ENCODE data around the gene ABCC8. TPM values are rescaled to one million over a fixed set of nuclear protein-coding genes. Genes with fewer than 3 reads are reported as not detected.

Gene ABCC8
- total and polyA plus RNA-seq, 2 experiments from 2014 or later, result 2.0 to 3.4 TPM

DNA sequence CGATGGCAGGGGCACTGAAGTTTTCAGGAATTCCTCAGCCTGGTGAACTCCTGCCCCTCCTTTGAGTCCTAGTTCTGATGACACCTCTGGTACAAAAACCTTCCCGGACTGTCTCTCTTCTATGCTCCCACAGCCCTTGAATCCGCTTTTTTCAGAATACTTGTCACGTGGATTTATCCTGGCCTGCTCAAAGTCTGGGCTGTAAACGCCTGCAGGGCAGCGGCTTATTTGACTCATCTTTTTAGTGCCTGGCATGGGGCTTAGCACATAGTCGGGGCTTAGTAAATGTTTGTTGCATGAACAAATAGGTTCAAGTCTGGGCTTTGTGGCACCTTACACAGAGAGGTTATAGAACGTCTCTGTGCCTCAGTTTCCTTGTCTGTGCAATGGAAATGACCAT, 74.8 kb downstream of the ABCC8 start:
- no peak for TF ChIP-seq CREB1 (CRISPR knock-in tag; IDR thresholded peaks at IDR 0.05; ENCODE audit: low read depth)
- no peak for TF ChIP-seq ZNF114 (CRISPR knock-in tag; IDR thresholded peaks at IDR 0.05)
- TF ChIP-seq, protein P1, sequence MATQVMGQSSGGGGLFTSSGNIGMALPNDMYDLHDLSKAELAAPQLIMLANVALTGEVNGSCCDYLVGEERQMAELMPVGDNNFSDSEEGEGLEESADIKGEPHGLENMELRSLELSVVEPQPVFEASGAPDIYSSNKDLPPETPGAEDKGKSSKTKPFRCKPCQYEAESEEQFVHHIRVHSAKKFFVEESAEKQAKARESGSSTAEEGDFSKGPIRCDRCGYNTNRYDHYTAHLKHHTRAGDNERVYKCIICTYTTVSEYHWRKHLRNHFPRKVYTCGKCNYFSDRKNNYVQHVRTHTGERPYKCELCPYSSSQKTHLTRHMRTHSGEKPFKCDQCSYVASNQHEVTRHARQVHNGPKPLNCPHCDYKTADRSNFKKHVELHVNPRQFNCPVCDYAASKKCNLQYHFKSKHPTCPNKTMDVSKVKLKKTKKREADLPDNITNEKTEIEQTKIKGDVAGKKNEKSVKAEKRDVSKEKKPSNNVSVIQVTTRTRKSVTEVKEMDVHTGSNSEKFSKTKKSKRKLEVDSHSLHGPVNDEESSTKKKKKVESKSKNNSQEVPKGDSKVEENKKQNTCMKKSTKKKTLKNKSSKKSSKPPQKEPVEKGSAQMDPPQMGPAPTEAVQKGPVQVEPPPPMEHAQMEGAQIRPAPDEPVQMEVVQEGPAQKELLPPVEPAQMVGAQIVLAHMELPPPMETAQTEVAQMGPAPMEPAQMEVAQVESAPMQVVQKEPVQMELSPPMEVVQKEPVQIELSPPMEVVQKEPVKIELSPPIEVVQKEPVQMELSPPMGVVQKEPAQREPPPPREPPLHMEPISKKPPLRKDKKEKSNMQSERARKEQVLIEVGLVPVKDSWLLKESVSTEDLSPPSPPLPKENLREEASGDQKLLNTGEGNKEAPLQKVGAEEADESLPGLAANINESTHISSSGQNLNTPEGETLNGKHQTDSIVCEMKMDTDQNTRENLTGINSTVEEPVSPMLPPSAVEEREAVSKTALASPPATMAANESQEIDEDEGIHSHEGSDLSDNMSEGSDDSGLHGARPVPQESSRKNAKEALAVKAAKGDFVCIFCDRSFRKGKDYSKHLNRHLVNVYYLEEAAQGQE (IDR thresholded peaks at IDR 0.05; ENCODE audit: unreplicated experiment), result no peak
- no peak for TF ChIP-seq JUNB (IDR thresholded peaks at IDR 0.05; ENCODE audit: unreplicated experiment)
- no peak for TF ChIP-seq POLR2AphosphoS5 (IDR thresholded peaks at IDR 0.05; ENCODE audit: low read depth)
- TF ChIP-seq, protein P2, sequence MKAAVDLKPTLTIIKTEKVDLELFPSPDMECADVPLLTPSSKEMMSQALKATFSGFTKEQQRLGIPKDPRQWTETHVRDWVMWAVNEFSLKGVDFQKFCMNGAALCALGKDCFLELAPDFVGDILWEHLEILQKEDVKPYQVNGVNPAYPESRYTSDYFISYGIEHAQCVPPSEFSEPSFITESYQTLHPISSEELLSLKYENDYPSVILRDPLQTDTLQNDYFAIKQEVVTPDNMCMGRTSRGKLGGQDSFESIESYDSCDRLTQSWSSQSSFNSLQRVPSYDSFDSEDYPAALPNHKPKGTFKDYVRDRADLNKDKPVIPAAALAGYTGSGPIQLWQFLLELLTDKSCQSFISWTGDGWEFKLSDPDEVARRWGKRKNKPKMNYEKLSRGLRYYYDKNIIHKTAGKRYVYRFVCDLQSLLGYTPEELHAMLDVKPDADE (IDR thresholded peaks at IDR 0.05), result no peak
- no peak for TF ChIP-seq EZH2phosphoT487 (IDR thresholded peaks at IDR 0.05; ENCODE audit: unreplicated experiment)
- TF ChIP-seq ZNF331 (CRISPR knock-in tag; IDR thresholded peaks at IDR 0.05; ENCODE audit: low read depth), result no peak
- Mint-ChIP-seq H3K27me3 (ENCODE audit: insufficient read depth, low read depth, poor library complexity) (peaks cover 4% of the 10 kb centered on the region), H3K36me3 (ENCODE audit: low read depth) (no peaks in the 10 kb centered on the region), H3K4me1 (peaks cover 7% of the 10 kb centered on the region; the same call in 1 of the 3 replicates), H3K27ac (no peak overlapping the region), H3K4me3 (no peak overlapping the region), H3K9me3 (no peaks in the 10 kb centered on the region)
- no peaks in the 10 kb centered on the region for H3K79me2 ChIP-seq (replicated peaks; ENCODE audit: insufficient read depth)
- H3K4me2 ChIP-seq, result no peak overlapping the region
- H3K4me3 ChIP-seq, result no peak overlapping the region
- H3K9me2 ChIP-seq (ENCODE audit: insufficient read depth), result no peaks in the 10 kb centered on the region
- H4K20me1 ChIP-seq (replicated peaks; ENCODE audit: insufficient read depth), result no peaks in the 10 kb centered on the region
- no peak overlapping the region for H2AFZ ChIP-seq
- no peak overlapping the region for H3K27ac ChIP-seq (ENCODE audit: low read depth)
- no peaks in the 10 kb centered on the region for H3K36me3 ChIP-seq (ENCODE audit: insufficient read depth)
- ATAC-seq (no peak), DNase-seq (ENCODE audit: low spot score) (no peak)
- no peaks in the 10 kb centered on the region for H3K4me1 ChIP-seq (ENCODE audit: insufficient read depth)
- H3K27me3 ChIP-seq (ENCODE audit: insufficient read depth), result no peaks in the 10 kb centered on the region
- no peaks in the 10 kb centered on the region for H3F3A ChIP-seq (replicated peaks; ENCODE audit: low read depth)

DNA sequence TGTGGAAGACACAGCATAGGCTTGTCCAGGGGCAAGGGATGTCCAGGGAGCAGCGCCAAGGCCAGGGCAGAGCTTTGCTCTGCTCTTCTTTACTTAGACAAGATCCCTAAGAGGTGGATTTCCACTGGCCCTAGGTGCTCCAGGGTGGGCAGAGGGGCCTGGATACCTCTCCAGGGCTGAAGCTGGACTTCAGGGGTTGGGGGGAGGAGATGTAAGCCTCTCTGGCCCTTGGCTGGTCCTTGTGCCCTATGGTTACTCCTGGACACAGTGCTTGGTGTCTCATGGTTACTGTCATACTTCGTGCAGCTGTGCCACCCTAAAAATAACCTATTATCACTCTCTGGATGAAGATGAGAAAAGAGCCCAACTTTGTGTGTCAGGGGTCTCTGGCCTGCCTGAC, 75.3 kb downstream of the ABCC8 start:
- H3K79me2 ChIP-seq (replicated peaks; ENCODE audit: insufficient read depth), result no peaks in the 10 kb centered on the region
- H3K27ac ChIP-seq (ENCODE audit: low read depth), result no peak overlapping the region
- Mint-ChIP-seq H3K36me3 (ENCODE audit: low read depth) (no peaks in the 10 kb centered on the region), H3K9me3 (no peaks in the 10 kb centered on the region), H3K27me3 (ENCODE audit: insufficient read depth, low read depth, poor library complexity) (peaks cover 4% of the 10 kb centered on the region), H3K4me1 (peaks cover 7% of the 10 kb centered on the region; the same call in 1 of the 3 replicates), H3K27ac (no peak overlapping the region), H3K4me3 (no peak overlapping the region)
- H3K36me3 ChIP-seq (ENCODE audit: insufficient read depth), result no peaks in the 10 kb centered on the region
- no peak overlapping the region for H2AFZ ChIP-seq
- no peak overlapping the region for H3K4me3 ChIP-seq
- ATAC-seq (no peak), DNase-seq (ENCODE audit: low spot score) (no peak)
- H3K27me3 ChIP-seq (ENCODE audit: insufficient read depth), result no peaks in the 10 kb centered on the region
- no peak overlapping the region for H3K4me2 ChIP-seq
- H3K9me2 ChIP-seq (ENCODE audit: insufficient read depth), result no peaks in the 10 kb centered on the region
- H3F3A ChIP-seq (replicated peaks; ENCODE audit: low read depth), result no peaks in the 10 kb centered on the region
- no peaks in the 10 kb centered on the region for H3K4me1 ChIP-seq (ENCODE audit: insufficient read depth)
- H4K20me1 ChIP-seq (replicated peaks; ENCODE audit: insufficient read depth), result no peaks in the 10 kb centered on the region
- TF ChIP-seq STAT1 (IDR thresholded peaks at IDR 0.05; ENCODE audit: unreplicated experiment), result no peak
- TF ChIP-seq ZNF331 (CRISPR knock-in tag; IDR thresholded peaks at IDR 0.05; ENCODE audit: low read depth), result no peak
- no peak for TF ChIP-seq NANOG (IDR thresholded peaks at IDR 0.05; ENCODE audit: borderline replicate concordance)
- TF ChIP-seq, protein P2 (IDR thresholded peaks at IDR 0.05), result no peak
- TF ChIP-seq, protein P3, sequence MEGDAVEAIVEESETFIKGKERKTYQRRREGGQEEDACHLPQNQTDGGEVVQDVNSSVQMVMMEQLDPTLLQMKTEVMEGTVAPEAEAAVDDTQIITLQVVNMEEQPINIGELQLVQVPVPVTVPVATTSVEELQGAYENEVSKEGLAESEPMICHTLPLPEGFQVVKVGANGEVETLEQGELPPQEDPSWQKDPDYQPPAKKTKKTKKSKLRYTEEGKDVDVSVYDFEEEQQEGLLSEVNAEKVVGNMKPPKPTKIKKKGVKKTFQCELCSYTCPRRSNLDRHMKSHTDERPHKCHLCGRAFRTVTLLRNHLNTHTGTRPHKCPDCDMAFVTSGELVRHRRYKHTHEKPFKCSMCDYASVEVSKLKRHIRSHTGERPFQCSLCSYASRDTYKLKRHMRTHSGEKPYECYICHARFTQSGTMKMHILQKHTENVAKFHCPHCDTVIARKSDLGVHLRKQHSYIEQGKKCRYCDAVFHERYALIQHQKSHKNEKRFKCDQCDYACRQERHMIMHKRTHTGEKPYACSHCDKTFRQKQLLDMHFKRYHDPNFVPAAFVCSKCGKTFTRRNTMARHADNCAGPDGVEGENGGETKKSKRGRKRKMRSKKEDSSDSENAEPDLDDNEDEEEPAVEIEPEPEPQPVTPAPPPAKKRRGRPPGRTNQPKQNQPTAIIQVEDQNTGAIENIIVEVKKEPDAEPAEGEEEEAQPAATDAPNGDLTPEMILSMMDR (conservative IDR thresholded peaks at IDR 0.05; ENCODE audit: low read depth in 2 of 2), result no peak
- TF ChIP-seq EZH2 (IDR thresholded peaks at IDR 0.05; ENCODE audit: low read depth, unreplicated experiment), result no peak
- TF ChIP-seq JUNB (IDR thresholded peaks at IDR 0.05; ENCODE audit: unreplicated experiment), result no peak
- TF ChIP-seq POLR2AphosphoS5 (IDR thresholded peaks at IDR 0.05; ENCODE audit: low read depth), result no peak
- no peak for TF ChIP-seq CREB1 (CRISPR knock-in tag; IDR thresholded peaks at IDR 0.05; ENCODE audit: low read depth)
- TF ChIP-seq, protein P1 (IDR thresholded peaks at IDR 0.05; ENCODE audit: unreplicated experiment), result no peak
